H1 (cell line): ENCODE data around the gene DENND1A. TPM values are rescaled to one million over a fixed set of nuclear protein-coding genes. Genes with fewer than 3 reads are reported as not detected.

Experiments used
- CTCF ChIA-PET: fragments of 300-600 bp; sonication (Branson Sonifier 250); formaldehyde crosslinking; loops from one replicate; lab custom pipeline; 2021; ENCODE audit not compliant: partially characterized antibody; lab: Charles Lee
- POLR2A ChIA-PET: fragments of 300-600 bp; sonication (Branson Sonifier 250); formaldehyde crosslinking; loops from one replicate; lab custom pipeline; 2021; ENCODE audit warnings: inconsistent platforms; ENCODE audit not compliant: partially characterized antibody; lab: Charles Lee
- DNase-seq, 2 experiments: peaks; one replicate each; pipeline versions ENCODE4 v3.0.0 to v3.0.0-alpha.2; 2010 to 2022; ENCODE audit warnings: low spot score in 2 of 2, low read depth in 1 of 2, mixed read lengths in 1 of 2
- FAIRE-seq: peaks from 2 replicates; lab custom pipeline; 2011; peaks lifted over from hg19 to GRCh38; lab: Jason Lieb, UNC
- H2AFZ ChIP-seq: 2 replicates; pipeline ENCODE4 v1.8.1; 2012; ENCODE audit warnings: low read length, inconsistent platforms
- H2AK5ac ChIP-seq: 2 replicates; pipeline ENCODE4 v1.6.1; 2013; ENCODE audit warnings: low read depth, low read length
- H2BK120ac ChIP-seq: replicated peaks from 2 replicates; pipeline ENCODE3; 2013; ENCODE audit warnings: low read depth, low read length, inconsistent platforms
- H2BK12ac ChIP-seq: 2 replicates; pipeline ENCODE4 v1.6.1; 2013; ENCODE audit warnings: low read depth, low read length
- H2BK15ac ChIP-seq: 2 replicates; pipeline ENCODE4 v1.6.1; 2013; ENCODE audit warnings: low read length
- H2BK20ac ChIP-seq: 2 replicates; pipeline ENCODE4 v1.6.1; 2013; ENCODE audit warnings: low read length
- H2BK5ac ChIP-seq: 2 replicates; pipeline ENCODE4 v1.6.1; 2013; ENCODE audit warnings: low read depth, low read length
- H3K14ac ChIP-seq: 2 replicates; pipeline ENCODE4 v1.6.1; 2013; ENCODE audit warnings: inconsistent platforms; ENCODE audit not compliant: insufficient read length
- H3K18ac ChIP-seq: 2 replicates; pipeline ENCODE4 v1.6.1; 2013; ENCODE audit warnings: low read length; ENCODE audit errors: extremely low read depth
- H3K23ac ChIP-seq: 2 replicates; pipeline ENCODE4 v1.6.1; 2013; ENCODE audit warnings: inconsistent platforms; ENCODE audit not compliant: insufficient read length
- H3K23me2 ChIP-seq: 2 replicates; pipeline ENCODE4 v1.6.1; 2013; ENCODE audit warnings: low read depth, low read length
- H3K27ac ChIP-seq: 2 replicates; pipeline ENCODE4 v1.6.1; 2011; ENCODE audit warnings: low read depth, low read length, inconsistent platforms
- H3K27me3 ChIP-seq, 4 experiments: replicated peaks in 1 of 4; 1 replicate in 1 of 4; 2 replicates in 3 of 4; pipeline versions ENCODE4 v1.6.1 to v1.8.1; 2011 to 2013; ENCODE audit warnings: low read length in 3 of 4, mild to moderate bottlenecking in 3 of 4, inconsistent platforms in 2 of 4, mixed read lengths in 2 of 4, moderate library complexity in 1 of 4; ENCODE audit not compliant: control insufficient read depth in 3 of 4, insufficient read depth in 3 of 4; ENCODE audit errors: extremely low read depth in 1 of 4
- H3K36me3 ChIP-seq, 4 experiments: 2 replicates each; pipeline versions ENCODE4 v1.6.1 to v1.8.1; 2011 to 2013; ENCODE audit warnings: mild to moderate bottlenecking in 4 of 4, low read length in 3 of 4, moderate library complexity in 2 of 4, control low read depth in 1 of 4, inconsistent platforms in 1 of 4; ENCODE audit not compliant: insufficient read depth in 4 of 4, control insufficient read depth in 2 of 4
- H3K4ac ChIP-seq: replicated peaks from 2 replicates; pipeline ENCODE3; 2013; ENCODE audit warnings: low read length, low read depth, mixed read lengths, inconsistent platforms; ENCODE audit not compliant: insufficient read length
- H3K4me1 ChIP-seq, 4 experiments: replicated peaks in 1 of 4; 1 replicate in 1 of 4; 2 replicates in 3 of 4; pipeline versions ENCODE4 v1.6.1 to v1.8.1; 2011 to 2013; ENCODE audit warnings: low read length in 3 of 4, inconsistent platforms in 2 of 4, mixed read lengths in 1 of 4; ENCODE audit not compliant: insufficient read depth in 4 of 4, control insufficient read depth in 3 of 4
- H3K4me2 ChIP-seq, 2 experiments: 2 replicates each; pipeline versions ENCODE4 v1.6.1 to v1.8.1; 2011 to 2013; ENCODE audit warnings: low read depth in 2 of 2, low read length in 2 of 2, control low read depth in 1 of 2, inconsistent platforms in 1 of 2, mild to moderate bottlenecking in 1 of 2; ENCODE audit not compliant: insufficient read depth in 1 of 2
- H3K4me3 ChIP-seq, 4 experiments: fragments of 200-600, 300-600 bp in 1 of 4; sonication (generic), shearing (Covaris generic), sonication (Bioruptor Twin) in 1 of 4; 2 replicates each; pipeline versions ENCODE4 v1.5.1 to v1.8.1; 2011 to 2016; ENCODE audit warnings: low read length in 4 of 4, low read depth in 3 of 4, control low read depth in 2 of 4, inconsistent platforms in 2 of 4, mild to moderate bottlenecking in 2 of 4, mixed read lengths in 1 of 4, moderate library complexity in 1 of 4; ENCODE audit not compliant: insufficient read depth in 2 of 4; ENCODE audit errors: extremely low read depth in 1 of 4
- H3K56ac ChIP-seq: replicated peaks from 2 replicates; pipeline ENCODE3; 2013; ENCODE audit warnings: low read depth, mild to moderate bottlenecking, mixed read lengths, low read length, inconsistent platforms; ENCODE audit not compliant: insufficient read length
- H3K79me1 ChIP-seq: 2 replicates; pipeline ENCODE4 v1.6.1; 2013; ENCODE audit warnings: low read depth, low read length, control low read depth
- H3K79me2 ChIP-seq, 2 experiments: 2 replicates each; pipeline versions ENCODE4 v1.6.1 to v1.8.1; 2012 to 2013; ENCODE audit warnings: low read length in 2 of 2, mild to moderate bottlenecking in 2 of 2, inconsistent platforms in 1 of 2; ENCODE audit not compliant: insufficient read depth in 2 of 2, control insufficient read depth in 1 of 2
- H3K9ac ChIP-seq, 4 experiments: replicated peaks in 1 of 4; 1 replicate in 1 of 4; 2 replicates in 3 of 4; pipeline versions ENCODE4 v1.6.1 to v1.8.1; 2011 to 2013; ENCODE audit warnings: low read depth in 3 of 4, low read length in 3 of 4, control low read depth in 2 of 4, mild to moderate bottlenecking in 2 of 4, moderate library complexity in 2 of 4, inconsistent platforms in 1 of 4; ENCODE audit errors: extremely low read depth in 1 of 4
- H3K9me3 ChIP-seq, 2 experiments: 2 replicates each; pipeline versions ENCODE4 v1.6.1 to v1.8.1; 2012 to 2013; ENCODE audit warnings: mild to moderate bottlenecking in 2 of 2, moderate library complexity in 2 of 2, control low read depth in 1 of 2, inconsistent platforms in 1 of 2, low read depth in 1 of 2, low read length in 1 of 2, mixed read lengths in 1 of 2; ENCODE audit not compliant: insufficient read depth in 2 of 2
- H4K20me1 ChIP-seq, 2 experiments: replicated peaks in 1 of 2; 2 replicates each; pipeline versions ENCODE3 to v1.8.1; 2011 to 2013; ENCODE audit warnings: inconsistent platforms in 2 of 2, low read length in 2 of 2, mild to moderate bottlenecking in 1 of 2; ENCODE audit not compliant: insufficient read depth in 2 of 2, control insufficient read depth in 1 of 2
- H4K5ac ChIP-seq: 2 replicates; pipeline ENCODE4 v1.6.1; 2013; ENCODE audit warnings: low read length, low read depth, mixed read lengths, inconsistent platforms; ENCODE audit not compliant: insufficient read length
- H4K8ac ChIP-seq: 2 replicates; pipeline ENCODE4 v1.8.0; 2013; ENCODE audit warnings: mild to moderate bottlenecking, moderate library complexity, low read length, inconsistent platforms; ENCODE audit not compliant: insufficient read depth; ENCODE audit errors: extremely low read depth
- H4K91ac ChIP-seq: replicated peaks from 2 replicates; pipeline ENCODE3; 2013; ENCODE audit warnings: low read length, mixed read lengths, inconsistent platforms; ENCODE audit not compliant: insufficient read length
- CTBP2 ChIP-seq: IDR thresholded peaks from 2 replicates; pipeline ENCODE4 v1.7.0; 2011; ENCODE audit warnings: borderline replicate concordance, mild to moderate bottlenecking, moderate library complexity, mixed read lengths, low read length; ENCODE audit not compliant: insufficient read depth, insufficient read length
- MAX ChIP-seq: IDR thresholded peaks from 2 replicates; pipeline ENCODE4 v1.6.1; 2012; ENCODE audit warnings: inconsistent platforms
- WGBS, 2 experiments: shearing (Covaris generic) in 1 of 2; methylation state at CpG; one replicate each; pipeline versions ENCODE4 v1.1.6 to v1.1.7; 2013 to 2015; ENCODE audit warnings: low lambda C conversion rate in 2 of 2, mixed read lengths in 2 of 2, inconsistent platforms in 1 of 2, low coverage in 1 of 2, missing lambda C conversion rate in 1 of 2; ENCODE audit not compliant: insufficient replicate concordance in 2 of 2, insufficient coverage in 1 of 2, insufficient read length in 1 of 2; ENCODE audit errors: extremely low coverage in 1 of 2, missing lambda C conversion rate in 1 of 2; 5-methylcytosine and 5-hydroxymethylcytosine counted together
- polyA plus RNA-seq, 7 experiments: library from polyadenylated mRNA; depleted of rRNA in 3 of 7; stranded (reverse) in 5 of 7; unstranded in 2 of 7; fragments of >200 nt in 5 of 7; fragments of 200-250 nt in 2 of 7; gene quantifications; 1 replicate in 5 of 7; 2 replicates in 1 of 7; 4 replicates in 1 of 7; pipeline versions ENCODE4 v1.2.1 to v1.2.3, GENCODE V29; 2011 to 2013; ENCODE audit warnings: missing spikeins in 2 of 7, mixed read lengths in 2 of 7
- total RNA-seq: library from RNA; stranded (reverse); fragmentation: NEBNext Ultra II Directional; extraction: Animal tissue kit (Norgen Biotek cat#: 25700); gene quantifications from 2 replicates; pipeline ENCODE4 v1.2.1, GENCODE V29; 2021

DENND1A gene
- total and polyA plus RNA-seq, 2 of the 8 experiments (the other 6 are each of a cell fraction or from before 2014, with no cell fraction given) = 24.1 to 26.4 TPM

- H3K27ac ChIP-seq = no peak overlapping the region
- H3K23me2 ChIP-seq = no peaks in the 10 kb centered on the region
- no peak for FAIRE-seq
- no peak overlapping the region for H4K5ac ChIP-seq
- H2BK12ac ChIP-seq = peak overlapping the region; percentile 69; the same call in 1 of the 2 replicates
- H3K9me3 ChIP-seq = no peaks in the 10 kb centered on the region
- H2BK20ac ChIP-seq = no peak overlapping the region; the same call in 1 of the 2 replicates
- CTCF ChIA-PET = interaction anchor here (1.1 to 5.9 kb wide), 8 partner anchors 13 to 122 kb away, joined by 3 to 64 read pairs (median 6); no protein-coding TSS in a partner anchor
- no peak overlapping the region for H2BK120ac ChIP-seq
- H3K36me3 ChIP-seq = no peaks in the 10 kb centered on the region
- H2BK5ac ChIP-seq = no peak overlapping the region
- TF ChIP-seq MAX = peak; percentile 43; the same call in 1 of the 2 replicates
- TF ChIP-seq CTBP2 = no peak
- POLR2A ChIA-PET = interaction anchor here (0.7 kb wide), 1 partner anchor 9 kb away, joined by 4 read pairs; no protein-coding TSS in a partner anchor
- H3K18ac ChIP-seq = 0 out of 2 replicates have a peak overlapping the region, but pooled peaks have one; percentile 52
- 0 out of 4 replicates have a peak overlapping the region, but pooled peaks have one; percentile 20 to 36 for H3K4me2 ChIP-seq
- no peak overlapping the region for H4K8ac ChIP-seq
- H4K20me1 ChIP-seq = no peaks in the 10 kb centered on the region
- H3K14ac ChIP-seq = no peak overlapping the region
- H3K4ac ChIP-seq = no peak overlapping the region
- H3K79me1 ChIP-seq = no peaks in the 10 kb centered on the region
- H3K27me3 ChIP-seq = no peaks in the 10 kb centered on the region
- H2AK5ac ChIP-seq = no peak overlapping the region
- WGBS, 2 experiments = 86% methylated on average over 8 of the region's 8 CpGs; no CpG with 5 or more reads in 1 of the 2 experiments
- H4K91ac ChIP-seq = no peak overlapping the region
- no peak overlapping the region for H2BK15ac ChIP-seq
- no peak overlapping the region for H3K23ac ChIP-seq
- no peak overlapping the region for H3K56ac ChIP-seq
- peaks cover 5 to 14% (median 11%) of the 10 kb centered on the region in 4 experiments for H3K4me1 ChIP-seq
- H3K9ac ChIP-seq = no peak overlapping the region
- no peak for DNase-seq
- no peaks in the 10 kb centered on the region for H3K79me2 ChIP-seq
- H3K4me3 ChIP-seq = no peak overlapping the region
- H2AFZ ChIP-seq = no peak overlapping the region
Measured at GRCh38 chr9:123423311-123423640, 506.6 kb downstream of the DENND1A start.
